Fibroblast of peridontal ligament (primary cell): Measurements from ENCODE around the gene SYT3.
"Not testable (repeated sequence)": the region's sequence is repeated elsewhere in the genome, so short reads cannot be mapped to it uniquely, and the experiment has no call there.

Source experiments
- DNase-seq: peaks from one replicate; pipeline ENCODE4 v3.0.0-alpha.2; 2010; ENCODE audit errors: extremely low read depth

Gene SYT3

DNA sequence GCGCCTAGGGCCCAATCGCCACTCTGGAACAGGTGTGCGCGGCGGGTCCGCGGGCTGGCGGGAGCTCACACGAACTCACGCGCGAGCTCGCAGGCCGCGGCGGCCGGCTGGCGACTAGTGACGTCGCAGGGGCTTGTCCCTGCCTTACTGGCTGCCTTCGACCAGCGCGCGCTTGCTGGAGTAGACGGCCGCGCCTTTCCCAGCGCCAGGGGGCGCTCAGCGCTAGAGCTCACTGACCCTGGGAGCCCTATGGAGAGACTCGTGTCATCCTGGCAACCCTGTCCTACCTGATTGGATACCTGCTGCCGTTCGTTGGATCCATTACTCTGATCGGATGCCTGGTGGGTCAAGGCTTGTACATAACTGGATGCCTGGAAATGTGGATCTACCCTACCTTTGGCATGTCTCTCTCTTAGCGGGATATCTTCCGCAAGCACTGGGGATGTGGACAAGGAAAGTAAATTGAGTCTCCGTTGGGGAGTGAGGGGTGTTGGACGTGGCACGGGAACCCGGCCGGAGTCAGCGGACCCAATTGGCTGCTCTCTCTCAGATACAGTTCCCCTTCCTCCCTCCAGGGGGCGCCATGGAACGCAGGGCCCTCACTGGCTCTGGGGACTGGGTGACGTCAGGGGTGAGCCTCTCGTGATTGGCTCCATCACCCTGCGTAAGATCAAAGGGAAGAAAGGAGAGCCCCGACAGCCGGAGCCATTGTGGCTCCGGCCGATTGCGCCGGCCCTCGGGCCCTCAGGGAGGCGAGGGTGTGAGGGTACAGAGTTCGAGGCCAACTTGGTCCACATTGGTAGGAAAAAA lies 35.2 kb downstream of the SYT3 start:
- DNase-seq = not testable (repeated sequence)

DNA sequence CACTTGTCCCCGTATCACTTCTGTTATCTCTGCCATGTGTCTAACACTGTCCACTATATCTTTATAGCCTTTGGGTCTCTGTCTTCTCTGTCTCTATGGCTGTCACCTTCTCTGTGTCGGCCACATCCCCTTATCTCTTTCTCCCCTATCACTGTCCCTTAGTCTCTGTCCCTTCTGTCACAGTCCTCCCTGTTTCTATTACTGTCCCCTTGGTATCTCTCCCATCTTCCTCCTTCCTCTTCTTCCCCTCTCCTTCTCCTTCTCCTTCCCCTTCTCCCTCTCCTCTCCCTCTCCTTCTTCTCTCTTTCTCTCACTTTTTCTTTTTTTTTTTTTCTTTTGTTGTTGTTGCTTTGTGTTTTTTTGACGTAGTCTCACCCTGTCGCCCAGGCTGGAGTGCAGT lies 36.7 kb downstream of the SYT3 start:
- no peak for DNase-seq

DNA sequence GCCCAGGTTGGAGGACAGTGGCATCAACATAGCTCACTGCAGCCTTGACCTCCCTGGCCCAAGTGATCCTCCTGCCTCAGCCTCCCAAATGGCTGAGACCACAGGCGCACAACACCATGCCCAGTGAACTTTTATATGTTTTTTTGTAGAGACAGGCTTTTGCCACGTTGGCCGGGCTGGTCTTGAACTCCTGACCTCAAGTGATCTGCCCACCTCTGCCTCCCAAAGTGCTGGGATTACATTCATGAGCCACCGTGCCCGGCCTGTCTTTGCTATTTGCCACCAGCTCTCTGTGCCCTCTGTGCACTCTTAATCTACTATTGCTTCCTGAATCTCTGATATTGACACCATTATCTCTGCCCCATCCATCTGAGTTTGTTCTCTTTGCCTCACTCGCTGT lies 37.2 kb downstream of the SYT3 start:
- no peak for DNase-seq

DNA sequence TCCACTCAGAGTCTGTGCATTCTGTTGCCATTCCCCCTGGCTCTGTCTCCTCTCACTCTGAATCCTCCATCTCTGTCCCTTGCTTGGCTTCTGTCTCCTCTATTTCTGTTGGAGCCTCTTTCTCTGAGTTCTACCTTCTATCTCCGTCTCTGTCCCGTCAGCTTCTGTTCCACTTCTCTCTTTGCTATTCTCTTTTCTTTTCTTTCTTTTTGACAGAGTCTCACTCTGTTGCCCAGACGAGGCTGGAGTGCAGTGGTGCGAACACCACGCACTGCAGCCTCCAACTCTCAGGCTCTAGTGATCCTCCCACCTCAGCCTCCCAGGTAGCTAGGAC lies 37.6 kb downstream of the SYT3 start:
- DNase-seq = no peak

DNA sequence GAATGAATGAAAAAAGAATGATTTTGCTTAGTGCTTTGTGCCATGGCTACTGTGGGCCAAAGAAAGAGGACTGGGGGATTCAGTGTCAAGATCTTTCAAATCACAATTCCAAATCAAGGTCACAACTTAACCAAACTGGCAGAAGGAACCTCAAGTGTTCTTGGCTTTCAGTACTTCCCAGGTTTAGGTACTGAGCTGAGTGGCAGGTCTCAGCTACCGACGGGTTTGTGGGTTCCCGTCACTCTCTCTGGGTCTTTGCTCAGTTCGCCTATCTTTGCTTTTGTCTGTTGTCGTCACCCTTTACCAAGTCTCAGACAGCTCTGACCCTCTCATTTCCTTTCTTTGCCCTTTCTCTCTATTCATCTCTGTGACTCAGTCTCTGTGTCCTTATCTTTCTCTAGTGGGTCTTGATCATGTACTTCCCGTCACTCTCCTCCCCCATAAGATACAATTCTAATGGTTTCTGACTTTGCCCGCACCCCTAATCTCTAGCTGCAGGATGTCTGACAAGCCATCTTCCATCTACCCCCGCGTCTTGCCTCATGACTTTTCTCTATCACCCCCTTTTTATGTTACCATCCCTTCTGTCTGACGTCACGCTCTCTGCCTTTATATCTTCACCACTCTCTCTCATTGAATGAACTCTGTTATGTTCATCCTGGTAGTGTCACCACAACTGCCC lies 38.1 kb downstream of the SYT3 start:
- no peak for DNase-seq

DNA sequence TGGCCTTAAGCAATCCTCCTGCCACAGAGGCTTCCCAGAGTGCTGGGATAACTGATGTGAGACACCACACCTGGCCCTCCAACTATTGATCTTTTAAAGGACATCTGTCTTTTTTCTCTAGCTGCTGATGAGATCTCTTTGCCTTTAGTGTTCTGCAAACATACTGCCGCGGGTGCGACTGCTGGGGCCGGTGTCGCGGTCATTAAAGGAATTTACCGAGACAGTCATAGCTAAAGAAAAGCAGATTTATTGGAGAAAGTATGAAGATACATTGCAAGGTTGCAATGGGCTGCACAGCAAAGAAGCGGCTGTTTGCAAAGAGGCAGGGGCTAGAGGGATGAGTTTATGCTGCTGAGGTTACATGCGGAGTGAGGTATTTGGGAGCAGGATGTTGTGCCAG lies 40.3 kb downstream of the SYT3 start:
- DNase-seq = no peak

DNA sequence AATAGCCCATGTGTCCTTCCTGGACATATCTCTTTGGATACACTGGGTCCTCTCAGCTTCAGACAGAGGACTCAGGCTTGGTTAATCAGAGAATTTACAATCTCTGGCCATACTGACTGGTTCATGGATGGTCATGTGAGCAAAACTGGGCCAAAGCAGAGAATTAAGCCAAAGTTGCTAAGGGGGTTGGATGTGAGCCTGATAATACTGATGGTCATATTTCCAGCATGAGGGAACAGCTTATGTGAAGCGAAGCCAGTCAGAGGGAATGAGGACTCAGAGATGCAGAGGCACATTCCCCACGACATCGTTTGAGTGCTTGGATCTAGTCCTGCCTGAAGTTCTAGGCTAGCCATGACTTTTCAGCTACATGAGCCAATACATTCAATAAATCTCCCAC lies 49.5 kb downstream of the SYT3 start:
- DNase-seq = no peak

DNA sequence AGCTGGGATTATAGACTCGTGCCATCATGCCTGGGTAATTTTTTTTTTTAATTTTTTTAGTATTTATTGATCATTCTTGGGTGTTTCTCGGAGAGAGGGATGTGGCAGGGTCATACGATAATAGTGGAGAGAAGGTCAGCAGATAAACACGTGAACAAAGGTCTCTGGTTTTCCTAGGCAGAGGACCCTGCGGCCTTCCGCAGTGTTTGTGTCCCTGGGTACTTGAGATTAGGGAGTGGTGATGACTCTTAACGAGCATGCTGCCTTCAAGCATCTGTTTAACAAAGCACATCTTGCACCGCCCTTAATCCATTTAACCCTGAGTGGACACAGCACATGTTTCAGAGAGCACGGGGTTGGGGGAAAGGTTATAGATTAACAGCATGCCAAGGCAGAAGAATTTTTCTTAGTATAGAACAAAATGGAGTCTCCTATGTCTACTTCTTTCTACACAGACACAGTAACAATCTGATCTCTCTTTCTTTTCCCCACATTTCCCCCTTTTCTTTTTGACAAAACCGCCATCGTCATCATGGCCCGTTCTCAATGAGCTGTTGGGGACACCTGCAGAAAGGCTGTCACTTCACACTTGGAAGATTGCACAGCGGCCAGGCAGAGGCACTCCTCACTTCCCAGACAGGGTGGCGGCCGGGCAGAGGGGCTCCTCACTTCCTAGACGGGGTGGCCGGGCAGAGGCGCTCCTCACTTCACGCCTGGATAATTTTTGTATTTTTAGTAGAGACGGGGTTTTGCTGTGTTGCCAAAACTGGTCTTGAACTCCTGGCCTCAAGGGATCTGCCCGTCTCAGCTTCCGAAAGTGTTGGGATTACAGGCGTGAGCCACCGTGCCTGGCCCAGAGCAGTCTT lies 57.7 kb downstream of the SYT3 start:
- not testable (repeated sequence) for DNase-seq

DNA sequence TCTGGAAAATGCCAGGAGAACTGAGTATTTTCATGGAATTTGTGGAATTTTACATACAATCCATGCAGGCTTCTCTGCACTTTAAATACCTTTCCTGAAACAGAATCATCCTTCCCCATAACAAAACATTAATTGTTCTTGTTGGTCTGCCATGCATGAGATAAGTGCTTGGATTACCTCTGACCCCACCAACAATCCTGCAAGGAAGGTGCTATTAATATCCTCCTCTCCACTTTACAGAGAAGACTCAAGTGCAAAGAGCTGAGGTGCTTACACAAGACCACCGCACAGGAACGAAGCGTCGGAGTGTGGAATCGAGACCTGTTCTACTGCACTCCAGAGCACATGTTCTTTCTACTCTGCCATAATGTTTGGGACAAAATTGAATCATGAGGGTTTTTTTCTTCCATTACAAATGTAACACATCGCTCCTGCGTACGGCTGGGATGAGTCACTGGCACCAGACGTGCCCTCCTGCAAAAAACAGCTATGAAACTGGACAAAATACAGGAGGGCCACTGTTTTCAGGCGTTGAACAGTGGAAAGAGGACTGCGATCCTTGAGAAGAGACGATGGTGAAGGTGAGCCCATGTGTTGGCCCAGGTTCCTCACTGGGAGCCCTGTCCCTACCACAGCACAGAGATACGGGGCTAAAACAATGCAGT lies 58.6 kb downstream of the SYT3 start:
- DNase-seq = no peak

DNA sequence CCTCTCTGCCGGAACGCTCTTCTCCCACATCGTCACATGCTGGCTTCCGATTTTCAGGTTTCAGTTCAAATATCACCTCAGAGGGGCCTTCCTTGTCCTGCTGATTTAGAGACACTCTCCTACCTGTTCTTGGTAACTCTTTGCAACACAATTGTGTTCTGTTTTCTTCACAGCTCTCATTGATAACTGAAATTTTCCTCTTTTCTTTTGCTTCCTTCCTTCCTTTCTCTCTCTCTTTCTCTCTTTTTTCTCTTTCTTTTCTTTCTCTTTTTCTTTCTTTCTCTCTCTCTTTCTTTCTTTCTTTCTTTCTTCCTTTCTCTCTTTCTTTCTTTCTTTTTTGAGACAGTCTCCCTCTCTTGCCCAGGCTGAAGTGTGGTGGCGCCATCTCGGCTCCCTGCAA lies 59.4 kb downstream of the SYT3 start:
- DNase-seq = no peak

DNA sequence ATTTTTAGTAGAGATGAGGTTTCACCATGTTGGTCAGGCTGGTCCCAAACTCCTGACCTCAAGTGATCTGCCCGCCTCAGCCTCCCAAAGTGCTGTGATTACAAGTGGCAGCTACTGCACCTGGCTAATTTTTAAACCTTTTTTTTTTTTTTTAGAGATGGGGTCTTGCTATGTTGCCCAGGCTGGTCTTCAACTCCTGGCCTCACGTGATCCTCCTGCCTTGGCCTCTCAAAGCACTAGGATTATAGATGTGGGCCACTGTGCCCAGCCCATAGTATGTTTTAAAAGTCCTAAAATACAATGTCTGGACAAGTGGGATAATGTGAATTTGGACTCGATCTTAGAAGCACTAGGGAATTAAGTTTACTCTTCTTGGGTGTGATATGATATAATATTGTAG lies 62.9 kb downstream of the SYT3 start:
- DNase-seq = not testable (repeated sequence)

DNA sequence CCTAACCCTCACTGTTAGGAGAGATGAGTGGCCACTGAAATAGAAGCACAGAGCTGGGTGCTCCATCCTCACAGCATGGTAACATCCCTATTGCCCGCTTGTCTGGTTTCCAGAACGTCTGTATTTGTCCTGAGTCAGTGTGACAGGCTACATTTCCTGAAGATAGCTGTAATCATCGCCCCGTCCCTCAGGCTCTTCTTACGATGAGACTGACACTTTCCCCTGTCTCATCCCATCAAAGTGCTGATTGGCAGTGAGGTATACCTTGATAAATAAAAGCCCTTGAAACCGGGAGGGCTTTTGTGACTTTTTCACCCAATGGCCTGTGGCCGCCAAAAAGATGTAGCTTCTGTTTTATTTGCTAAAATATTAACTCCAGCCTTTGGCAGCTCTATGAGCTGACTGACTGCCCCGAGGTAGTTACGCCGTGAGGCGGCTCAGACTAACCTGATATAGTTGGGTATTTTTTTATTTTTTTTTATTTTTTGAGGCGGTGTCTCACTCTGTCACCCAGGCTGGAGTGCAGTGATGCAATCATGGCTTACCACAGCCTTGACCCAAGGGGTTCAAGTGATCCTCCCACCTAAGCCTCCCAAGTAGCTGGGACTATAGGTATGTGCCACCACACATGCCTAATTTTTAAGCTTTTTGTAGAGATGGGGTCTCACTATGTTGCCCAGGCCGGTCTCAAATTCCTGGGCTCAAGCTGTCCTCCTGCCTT lies 65.8 kb downstream of the SYT3 start:
- DNase-seq = no peak
